ENCODE data around the gene DPF3. TPM values are rescaled to one million over a fixed set of nuclear protein-coding genes. Genes with fewer than 3 reads are reported as not detected.

Gene DPF3
- total RNA-seq, 1 experiment from 2014 or later, result 0.31 TPM

DNA sequence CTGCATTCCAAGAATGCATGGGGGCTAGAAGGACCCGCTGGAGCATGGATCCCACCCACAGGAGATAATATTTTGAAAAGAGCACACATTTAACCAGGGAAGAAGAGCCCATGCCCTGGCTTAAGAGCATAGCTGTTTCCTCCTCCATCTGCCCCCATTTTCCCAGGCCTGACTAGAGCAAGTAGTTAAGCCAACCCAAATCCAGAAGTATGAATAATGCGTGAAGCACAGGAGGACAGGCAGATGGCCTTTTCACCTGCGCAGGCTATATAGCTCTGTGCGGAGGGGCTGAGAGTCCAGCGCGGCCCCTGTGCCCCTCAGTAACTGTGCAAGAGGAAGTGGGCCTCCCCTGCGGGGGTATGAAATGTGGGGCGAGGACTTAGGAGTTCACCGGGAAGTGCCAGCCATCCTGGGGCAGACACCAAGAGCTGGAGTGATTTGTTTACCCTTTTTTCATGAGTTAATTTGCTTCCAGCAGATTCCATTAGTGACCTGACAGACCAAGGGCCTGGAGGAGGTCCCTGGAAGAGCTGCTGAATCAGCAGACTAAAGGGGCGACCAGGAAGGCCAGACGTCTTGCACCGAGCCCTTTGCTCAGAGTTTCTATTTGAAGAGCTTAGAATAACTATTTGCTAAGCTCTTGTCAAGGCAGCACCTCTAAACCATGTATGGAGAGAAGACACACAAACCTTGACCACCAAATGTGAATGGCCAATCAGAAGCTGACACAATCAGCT lies 37.2 kb downstream of the DPF3 start:
- Mint-ChIP-seq H3K27me3 (ENCODE audit: low read depth) (peaks cover 3% of the 10 kb centered on the region; the same call in 1 of the 2 replicates), H3K27ac (no peak overlapping the region), H3K9me3 (no peaks in the 10 kb centered on the region; the same call in 1 of the 2 replicates), H3K4me1 (peaks cover 18% of the 10 kb centered on the region), H3K4me3 (no peak overlapping the region), H3K36me3 (no peaks in the 10 kb centered on the region)
- POLR2A ChIA-PET, result interaction anchor here (1.0 kb wide), 1 partner anchor 9 kb away, joined by 3 read pairs; no protein-coding TSS in a partner anchor
- TF ChIP-seq, protein P1, sequence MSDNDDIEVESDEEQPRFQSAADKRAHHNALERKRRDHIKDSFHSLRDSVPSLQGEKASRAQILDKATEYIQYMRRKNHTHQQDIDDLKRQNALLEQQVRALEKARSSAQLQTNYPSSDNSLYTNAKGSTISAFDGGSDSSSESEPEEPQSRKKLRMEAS (CRISPR knock-in tag; IDR thresholded peaks at IDR 0.05), result no peak
- TF ChIP-seq ZNF416 (CRISPR knock-in tag; IDR thresholded peaks at IDR 0.05) (no peak), ZNF263 (CRISPR knock-in tag; IDR thresholded peaks at IDR 0.05; ENCODE audit: low read depth) (no peak), CREM (CRISPR knock-in tag; IDR thresholded peaks at IDR 0.05) (no peak), FOXK1 (CRISPR knock-in tag; IDR thresholded peaks at IDR 0.05) (no peak), JUN (CRISPR knock-in tag; IDR thresholded peaks at IDR 0.05) (no peak), ZNF219 (CRISPR knock-in tag; IDR thresholded peaks at IDR 0.05; ENCODE audit: borderline replicate concordance) (no peak)
- TF ChIP-seq, protein P2, sequence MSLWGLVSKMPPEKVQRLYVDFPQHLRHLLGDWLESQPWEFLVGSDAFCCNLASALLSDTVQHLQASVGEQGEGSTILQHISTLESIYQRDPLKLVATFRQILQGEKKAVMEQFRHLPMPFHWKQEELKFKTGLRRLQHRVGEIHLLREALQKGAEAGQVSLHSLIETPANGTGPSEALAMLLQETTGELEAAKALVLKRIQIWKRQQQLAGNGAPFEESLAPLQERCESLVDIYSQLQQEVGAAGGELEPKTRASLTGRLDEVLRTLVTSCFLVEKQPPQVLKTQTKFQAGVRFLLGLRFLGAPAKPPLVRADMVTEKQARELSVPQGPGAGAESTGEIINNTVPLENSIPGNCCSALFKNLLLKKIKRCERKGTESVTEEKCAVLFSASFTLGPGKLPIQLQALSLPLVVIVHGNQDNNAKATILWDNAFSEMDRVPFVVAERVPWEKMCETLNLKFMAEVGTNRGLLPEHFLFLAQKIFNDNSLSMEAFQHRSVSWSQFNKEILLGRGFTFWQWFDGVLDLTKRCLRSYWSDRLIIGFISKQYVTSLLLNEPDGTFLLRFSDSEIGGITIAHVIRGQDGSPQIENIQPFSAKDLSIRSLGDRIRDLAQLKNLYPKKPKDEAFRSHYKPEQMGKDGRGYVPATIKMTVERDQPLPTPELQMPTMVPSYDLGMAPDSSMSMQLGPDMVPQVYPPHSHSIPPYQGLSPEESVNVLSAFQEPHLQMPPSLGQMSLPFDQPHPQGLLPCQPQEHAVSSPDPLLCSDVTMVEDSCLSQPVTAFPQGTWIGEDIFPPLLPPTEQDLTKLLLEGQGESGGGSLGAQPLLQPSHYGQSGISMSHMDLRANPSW (CRISPR knock-in tag; conservative IDR thresholded peaks at IDR 0.05; ENCODE audit: low read depth), result no peak
- TF ChIP-seq, protein P3, sequence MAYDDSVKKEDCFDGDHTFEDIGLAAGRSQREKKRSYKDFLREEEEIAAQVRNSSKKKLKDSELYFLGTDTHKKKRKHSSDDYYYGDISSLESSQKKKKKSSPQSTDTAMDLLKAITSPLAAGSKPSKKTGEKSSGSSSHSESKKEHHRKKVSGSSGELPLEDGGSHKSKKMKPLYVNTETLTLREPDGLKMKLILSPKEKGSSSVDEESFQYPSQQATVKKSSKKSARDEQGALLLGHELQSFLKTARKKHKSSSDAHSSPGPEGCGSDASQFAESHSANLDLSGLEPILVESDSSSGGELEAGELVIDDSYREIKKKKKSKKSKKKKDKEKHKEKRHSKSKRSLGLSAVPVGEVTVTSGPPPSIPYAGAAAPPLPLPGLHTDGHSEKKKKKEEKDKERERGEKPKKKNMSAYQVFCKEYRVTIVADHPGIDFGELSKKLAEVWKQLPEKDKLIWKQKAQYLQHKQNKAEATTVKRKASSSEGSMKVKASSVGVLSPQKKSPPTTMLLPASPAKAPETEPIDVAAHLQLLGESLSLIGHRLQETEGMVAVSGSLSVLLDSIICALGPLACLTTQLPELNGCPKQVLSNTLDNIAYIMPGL (CRISPR knock-in tag; IDR thresholded peaks at IDR 0.05), result no peak
- ATAC-seq (peak; percentile 47), DNase-seq (ENCODE audit: low spot score) (no peak)
- CTCF ChIA-PET, result interaction anchor here (0.9 kb wide), 1 partner anchor 343 kb away, joined by 3 read pairs; no protein-coding TSS in a partner anchor

DNA sequence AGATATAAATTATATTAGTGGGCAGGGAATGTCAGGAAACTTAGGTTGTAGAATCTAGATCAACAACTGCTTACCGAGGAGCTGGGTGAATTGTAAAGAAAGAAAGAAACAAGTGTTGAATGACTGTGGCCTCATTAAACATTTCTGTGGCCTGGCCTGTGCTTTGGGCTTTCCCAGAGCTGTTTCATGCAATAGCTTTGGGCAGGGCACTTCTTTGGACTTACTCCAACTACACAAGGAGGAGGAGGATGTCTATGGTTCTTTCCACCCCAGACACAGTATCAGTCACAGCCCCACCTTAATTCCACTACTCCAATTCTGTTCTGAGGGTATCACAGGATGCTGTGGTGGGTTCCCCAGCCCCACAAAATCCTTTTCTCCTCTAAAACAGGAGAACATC lies 38.0 kb downstream of the DPF3 start:
- no peaks in the 10 kb centered on the region; the same call in 1 of the 2 replicates for H3K9me3 Mint-ChIP-seq
- CTCF ChIA-PET, result no interaction called here

DNA sequence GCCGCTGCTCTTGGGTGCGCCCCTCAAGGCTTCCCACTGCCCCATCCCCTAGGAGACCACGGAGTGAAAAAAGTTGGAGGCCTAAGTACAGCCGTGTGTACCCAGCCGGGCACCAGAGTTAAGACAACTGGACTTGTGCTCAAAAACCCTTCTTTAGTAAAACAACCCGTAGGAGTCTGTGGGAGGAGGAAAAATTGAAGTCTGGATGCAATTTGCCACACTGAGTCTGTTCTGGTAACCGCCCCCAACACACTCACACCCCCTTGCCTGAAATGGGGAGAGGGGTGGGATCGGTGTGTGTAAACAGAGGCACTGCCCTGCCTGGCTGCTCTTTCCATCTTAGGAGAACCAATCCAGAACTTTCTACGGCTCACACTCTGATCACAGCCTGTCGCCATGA lies 41.7 kb downstream of the DPF3 start:
- H3K9me3 Mint-ChIP-seq, result no peaks in the 10 kb centered on the region; the same call in 1 of the 2 replicates
- H3K36me3 Mint-ChIP-seq, result no peaks in the 10 kb centered on the region
- peaks cover 3% of the 10 kb centered on the region; the same call in 1 of the 2 replicates for H3K27me3 Mint-ChIP-seq (ENCODE audit: low read depth)
- H3K27ac Mint-ChIP-seq, result no peak overlapping the region
- ATAC-seq, result no peak
- ChIA-PET POLR2A (no interaction called here), CTCF (no interaction called here)
- H3K4me1 Mint-ChIP-seq, result peaks cover 34% of the 10 kb centered on the region
- H3K4me3 Mint-ChIP-seq, result no peak overlapping the region
- no peak for DNase-seq (ENCODE audit: low spot score)
- TF ChIP-seq GRHL2 (CRISPR knock-in tag; IDR thresholded peaks at IDR 0.05; ENCODE audit: insufficient replicate concordance, severe bottlenecking) (no peak), ETV6 (CRISPR knock-in tag; IDR thresholded peaks at IDR 0.05) (no peak), CREB1 (CRISPR knock-in tag; IDR thresholded peaks at IDR 0.05) (no peak), ZNF423 (CRISPR knock-in tag; IDR thresholded peaks at IDR 0.05) (no peak), RELA (CRISPR knock-in tag; IDR thresholded peaks at IDR 0.05; ENCODE audit: borderline replicate concordance) (no peak), TP53 (CRISPR knock-in tag; IDR thresholded peaks at IDR 0.05) (no peak), CBFB (CRISPR knock-in tag; IDR thresholded peaks at IDR 0.05; ENCODE audit: low read depth) (no peak), EMX1 (CRISPR knock-in tag; IDR thresholded peaks at IDR 0.05) (no peak)
- TF ChIP-seq, protein P4, sequence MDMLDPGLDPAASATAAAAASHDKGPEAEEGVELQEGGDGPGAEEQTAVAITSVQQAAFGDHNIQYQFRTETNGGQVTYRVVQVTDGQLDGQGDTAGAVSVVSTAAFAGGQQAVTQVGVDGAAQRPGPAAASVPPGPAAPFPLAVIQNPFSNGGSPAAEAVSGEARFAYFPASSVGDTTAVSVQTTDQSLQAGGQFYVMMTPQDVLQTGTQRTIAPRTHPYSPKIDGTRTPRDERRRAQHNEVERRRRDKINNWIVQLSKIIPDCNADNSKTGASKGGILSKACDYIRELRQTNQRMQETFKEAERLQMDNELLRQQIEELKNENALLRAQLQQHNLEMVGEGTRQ (CRISPR knock-in tag; IDR thresholded peaks at IDR 0.05), result no peak
- TF ChIP-seq, protein P5, sequence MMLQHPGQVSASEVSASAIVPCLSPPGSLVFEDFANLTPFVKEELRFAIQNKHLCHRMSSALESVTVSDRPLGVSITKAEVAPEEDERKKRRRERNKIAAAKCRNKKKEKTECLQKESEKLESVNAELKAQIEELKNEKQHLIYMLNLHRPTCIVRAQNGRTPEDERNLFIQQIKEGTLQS (CRISPR knock-in tag; conservative IDR thresholded peaks at IDR 0.05), result no peak
- TF ChIP-seq, protein P6, sequence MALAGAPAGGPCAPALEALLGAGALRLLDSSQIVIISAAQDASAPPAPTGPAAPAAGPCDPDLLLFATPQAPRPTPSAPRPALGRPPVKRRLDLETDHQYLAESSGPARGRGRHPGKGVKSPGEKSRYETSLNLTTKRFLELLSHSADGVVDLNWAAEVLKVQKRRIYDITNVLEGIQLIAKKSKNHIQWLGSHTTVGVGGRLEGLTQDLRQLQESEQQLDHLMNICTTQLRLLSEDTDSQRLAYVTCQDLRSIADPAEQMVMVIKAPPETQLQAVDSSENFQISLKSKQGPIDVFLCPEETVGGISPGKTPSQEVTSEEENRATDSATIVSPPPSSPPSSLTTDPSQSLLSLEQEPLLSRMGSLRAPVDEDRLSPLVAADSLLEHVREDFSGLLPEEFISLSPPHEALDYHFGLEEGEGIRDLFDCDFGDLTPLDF (CRISPR knock-in tag; IDR thresholded peaks at IDR 0.05), result no peak
- TF ChIP-seq, protein P7, sequence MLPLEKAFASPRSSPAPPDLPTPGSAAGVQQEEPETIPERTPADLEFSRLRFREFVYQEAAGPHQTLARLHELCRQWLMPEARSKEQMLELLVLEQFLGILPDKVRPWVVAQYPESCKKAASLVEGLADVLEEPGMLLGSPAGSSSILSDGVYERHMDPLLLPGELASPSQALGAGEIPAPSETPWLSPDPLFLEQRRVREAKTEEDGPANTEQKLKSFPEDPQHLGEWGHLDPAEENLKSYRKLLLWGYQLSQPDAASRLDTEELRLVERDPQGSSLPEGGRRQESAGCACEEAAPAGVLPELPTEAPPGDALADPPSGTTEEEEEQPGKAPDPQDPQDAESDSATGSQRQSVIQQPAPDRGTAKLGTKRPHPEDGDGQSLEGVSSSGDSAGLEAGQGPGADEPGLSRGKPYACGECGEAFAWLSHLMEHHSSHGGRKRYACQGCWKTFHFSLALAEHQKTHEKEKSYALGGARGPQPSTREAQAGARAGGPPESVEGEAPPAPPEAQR (CRISPR knock-in tag; IDR thresholded peaks at IDR 0.05), result no peak

More for the DNA sequence above, 38.0 kb downstream of the DPF3 start:
- TF ChIP-seq NFATC4 (CRISPR knock-in tag; IDR thresholded peaks at IDR 0.05), result no peak
- Mint-ChIP-seq H3K4me1 (peaks cover 26% of the 10 kb centered on the region), H3K36me3 (no peaks in the 10 kb centered on the region), H3K27me3 (ENCODE audit: low read depth) (peaks cover 3% of the 10 kb centered on the region; the same call in 1 of the 2 replicates), H3K27ac (no peak overlapping the region), H3K4me3 (no peak overlapping the region)
- ATAC-seq, result no peak
- POLR2A ChIA-PET, result no interaction called here
- DNase-seq (ENCODE audit: low spot score), result no peak
